Mucosa of stomach (tissue), 1 donor: ENCODE data around the gene TIRAP.

Experiments
- H3K27me3 ChIP-seq: one replicate; pipeline ENCODE4 v1.7.0; 2013; ENCODE audit warnings: mild to moderate bottlenecking, low read length; ENCODE audit not compliant: control insufficient read depth, insufficient read depth
- H3K36me3 ChIP-seq: one replicate; pipeline ENCODE4 v1.7.0; 2013; ENCODE audit warnings: low read length; ENCODE audit not compliant: control insufficient read depth, insufficient read depth
- H3K4me1 ChIP-seq: one replicate; pipeline ENCODE4 v1.7.0; 2013; ENCODE audit warnings: mild to moderate bottlenecking, low read length; ENCODE audit not compliant: control insufficient read depth, insufficient read depth
- H3K4me3 ChIP-seq: one replicate; pipeline ENCODE4 v1.7.0; 2013; ENCODE audit warnings: low read length
- H3K9ac ChIP-seq: one replicate; pipeline ENCODE4 v1.7.0; 2013; ENCODE audit warnings: mild to moderate bottlenecking, low read length, moderate library complexity
- H3K9me3 ChIP-seq: one replicate; pipeline ENCODE4 v1.7.0; 2013; ENCODE audit warnings: mild to moderate bottlenecking, low read length, moderate library complexity; ENCODE audit not compliant: control insufficient read depth
- donor health status: Pancreatic carcinoma.

Gene TIRAP

DNA sequence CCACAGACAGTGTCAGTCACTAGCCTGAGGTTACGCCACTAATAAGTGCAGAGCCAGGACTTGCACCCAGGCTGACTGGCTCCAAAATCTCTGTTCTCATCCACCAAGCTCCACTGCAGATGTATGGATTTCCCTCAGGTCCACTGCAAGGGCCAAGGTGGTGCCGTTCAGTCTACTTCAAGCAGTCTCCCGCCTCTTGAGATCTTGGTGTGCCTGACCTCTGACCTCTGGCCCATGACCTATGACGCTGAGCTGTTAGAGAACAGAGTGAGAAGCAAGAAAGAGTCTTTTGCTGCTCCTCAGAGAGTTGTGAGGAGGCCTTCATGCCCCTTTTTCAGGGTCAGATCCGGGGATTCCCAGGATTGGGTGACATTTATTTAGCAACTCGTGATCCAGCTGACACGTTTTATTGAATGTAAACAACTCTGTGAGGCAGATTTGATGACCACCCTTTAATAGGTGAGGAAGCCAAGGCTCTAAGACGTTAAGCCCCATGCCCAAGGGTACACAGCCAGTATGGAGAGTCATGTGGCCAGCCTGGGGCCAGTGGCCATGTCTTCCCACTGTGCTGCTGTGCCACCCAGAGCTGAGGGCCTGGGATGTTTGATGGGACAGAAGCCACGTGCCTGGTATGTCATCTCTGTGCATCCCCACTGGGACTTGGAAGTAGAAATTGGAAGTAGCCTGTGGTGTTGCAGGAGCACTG is 46.2 kb downstream of the TIRAP start:
- Histone ChIP-seq H3K9ac (no peak overlapping the region), H3K9me3 (no peaks in the 10 kb centered on the region), H3K36me3 (no peaks in the 10 kb centered on the region), H3K4me1 (no peaks in the 10 kb centered on the region), H3K27me3 (no peaks in the 10 kb centered on the region), H3K4me3 (no peak overlapping the region)

DNA sequence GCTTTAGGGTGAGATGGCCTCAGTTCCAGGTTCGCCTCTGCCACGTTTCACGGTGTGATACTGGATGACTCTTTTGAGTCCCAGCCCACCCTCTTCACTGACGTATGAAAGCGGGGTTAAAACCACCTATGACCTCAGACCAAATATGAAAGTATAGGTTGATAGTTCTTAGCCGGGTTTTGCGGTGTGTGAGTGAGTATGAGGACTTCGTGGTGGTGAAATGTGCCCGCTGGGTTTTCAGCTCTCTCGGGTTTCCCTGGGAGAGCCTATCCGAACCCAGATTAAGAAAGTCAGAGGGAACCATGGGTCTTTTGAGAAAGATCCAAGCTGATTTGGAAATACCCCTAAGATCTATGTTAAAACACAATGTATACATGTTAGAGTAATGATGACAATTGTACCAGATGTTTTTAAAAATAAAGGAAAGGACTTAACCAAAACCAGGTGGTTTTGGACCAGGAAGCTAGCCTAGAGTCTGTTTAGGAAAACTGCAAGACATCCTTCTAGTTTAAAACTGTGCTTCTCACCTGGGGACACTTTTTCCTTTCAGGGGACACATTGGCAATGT is 46.8 kb downstream of the TIRAP start:
- Histone ChIP-seq H3K4me1 (no peaks in the 10 kb centered on the region), H3K4me3 (no peak overlapping the region), H3K27me3 (no peaks in the 10 kb centered on the region), H3K9me3 (no peaks in the 10 kb centered on the region), H3K9ac (no peak overlapping the region), H3K36me3 (no peaks in the 10 kb centered on the region)

DNA sequence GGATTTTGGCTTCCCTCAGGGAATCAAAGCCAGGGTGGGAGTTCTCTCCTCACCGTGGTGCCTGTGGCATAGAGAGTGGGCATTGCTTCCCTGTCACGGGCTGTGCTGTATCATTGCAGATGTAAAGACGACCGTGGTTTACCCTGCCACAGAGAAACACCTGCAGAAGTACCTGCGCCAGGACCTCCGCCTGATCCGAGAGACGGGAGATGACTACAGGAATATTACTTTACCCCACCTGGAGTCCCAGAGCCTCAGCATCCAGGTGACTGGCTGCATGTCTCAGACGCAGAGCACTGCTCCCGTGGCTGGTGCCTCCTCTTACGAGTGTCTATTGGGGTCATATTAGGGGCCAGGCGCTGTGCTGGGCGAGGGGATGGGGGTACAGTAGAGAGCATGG is 48.4 kb downstream of the TIRAP start:
- H3K36me3 ChIP-seq: no peaks in the 10 kb centered on the region
- H3K9ac ChIP-seq: no peak overlapping the region
- H3K9me3 ChIP-seq: no peaks in the 10 kb centered on the region
- no peaks in the 10 kb centered on the region for H3K27me3 ChIP-seq
- H3K4me1 ChIP-seq: no peaks in the 10 kb centered on the region
- no peak overlapping the region for H3K4me3 ChIP-seq

DNA sequence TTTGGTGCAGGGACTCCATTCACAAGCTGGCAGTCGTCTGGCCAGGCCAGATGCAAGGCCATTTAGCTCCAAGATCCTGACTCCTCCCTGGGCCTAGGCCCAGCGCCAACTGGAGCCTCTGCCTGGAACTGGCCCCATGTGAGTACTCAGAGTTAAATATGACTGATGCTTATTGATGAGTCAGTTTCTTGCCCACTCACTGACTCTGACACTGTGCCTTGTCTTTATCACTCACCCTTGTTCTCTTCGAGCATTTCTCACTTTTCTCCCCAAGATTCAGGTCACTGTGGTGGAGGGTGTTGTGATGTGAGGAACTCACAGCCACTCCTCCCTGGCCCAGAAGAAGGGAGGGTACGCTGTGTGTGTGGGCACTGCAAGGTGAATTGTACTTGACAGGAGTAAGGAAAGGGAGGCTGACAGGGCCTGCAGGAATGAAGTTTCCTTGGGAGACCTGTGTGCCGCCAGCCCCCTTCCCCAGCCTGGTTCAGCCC is 49.4 kb downstream of the TIRAP start:
- no peak overlapping the region for H3K9ac ChIP-seq
- H3K4me3 ChIP-seq: no peak overlapping the region
- no peaks in the 10 kb centered on the region for H3K27me3 ChIP-seq
- no peaks in the 10 kb centered on the region for H3K36me3 ChIP-seq
- no peaks in the 10 kb centered on the region for H3K9me3 ChIP-seq
- H3K4me1 ChIP-seq: no peaks in the 10 kb centered on the region

- H3K27me3 ChIP-seq: no peaks in the 10 kb centered on the region
- no peak overlapping the region for H3K4me3 ChIP-seq
- H3K36me3 ChIP-seq: no peaks in the 10 kb centered on the region
- H3K9me3 ChIP-seq: no peaks in the 10 kb centered on the region
- H3K9ac ChIP-seq: no peak overlapping the region
- H3K4me1 ChIP-seq: no peaks in the 10 kb centered on the region
Observed at GRCh38 chr11:126333142-126333541, 50.2 kb downstream of the TIRAP start.

- Histone ChIP-seq H3K4me3 (no peak overlapping the region), H3K4me1 (peaks cover 7% of the 10 kb centered on the region), H3K36me3 (no peaks in the 10 kb centered on the region), H3K9me3 (no peaks in the 10 kb centered on the region), H3K27me3 (no peaks in the 10 kb centered on the region), H3K9ac (no peak overlapping the region)
Observed at GRCh38 chr11:126334659-126335462, 52.0 kb downstream of the TIRAP start.

DNA sequence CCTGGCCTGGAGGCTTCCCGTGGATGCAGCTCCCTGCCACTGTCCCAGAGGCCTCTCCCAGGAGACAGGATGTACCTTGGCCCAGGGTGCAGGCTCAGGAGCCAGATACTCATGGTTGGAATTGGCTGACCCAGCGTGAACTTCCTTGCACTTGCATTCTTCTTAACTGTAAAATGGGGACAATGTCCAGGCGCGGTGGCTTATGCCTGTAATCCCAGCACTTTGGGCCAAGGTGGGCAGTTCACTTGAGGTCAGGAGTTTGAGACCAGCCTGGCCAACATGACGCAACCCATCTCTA is 52.5 kb downstream of the TIRAP start:
- no peaks in the 10 kb centered on the region for H3K27me3 ChIP-seq
- no peaks in the 10 kb centered on the region for H3K36me3 ChIP-seq
- H3K4me3 ChIP-seq: no peak overlapping the region
- no peak overlapping the region for H3K9ac ChIP-seq
- no peaks in the 10 kb centered on the region for H3K9me3 ChIP-seq
- H3K4me1 ChIP-seq: peaks cover 7% of the 10 kb centered on the region

- no peaks in the 10 kb centered on the region for H3K36me3 ChIP-seq
- no peaks in the 10 kb centered on the region for H3K9me3 ChIP-seq
- no peaks in the 10 kb centered on the region for H3K27me3 ChIP-seq
- H3K9ac ChIP-seq: no peak overlapping the region
- no peak overlapping the region for H3K4me3 ChIP-seq
- peaks cover 7% of the 10 kb centered on the region for H3K4me1 ChIP-seq
Observed at GRCh38 chr11:126336138-126336541, 53.2 kb downstream of the TIRAP start.

DNA sequence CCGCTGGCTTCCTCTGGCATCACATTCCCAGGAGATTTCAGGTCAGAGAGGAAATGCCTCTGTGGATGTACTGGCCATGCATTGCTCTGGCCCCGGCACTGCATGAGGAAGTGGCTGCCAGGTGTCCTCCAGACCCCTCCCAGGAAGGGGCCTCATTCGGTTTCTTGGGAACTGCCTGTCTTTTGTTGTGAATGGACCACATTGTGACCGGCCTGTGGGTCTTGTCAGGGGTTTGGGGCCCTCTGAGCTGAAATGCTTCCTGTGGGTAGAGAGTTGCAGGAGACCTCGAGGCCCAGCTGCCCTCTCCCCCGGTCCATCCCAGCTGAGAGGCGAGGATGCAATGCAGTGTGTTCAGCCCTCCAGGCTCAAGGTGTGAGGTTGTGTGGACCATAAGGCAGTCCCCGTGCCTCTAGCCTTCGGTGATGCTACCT is 53.8 kb downstream of the TIRAP start:
- no peak overlapping the region for H3K4me3 ChIP-seq
- no peaks in the 10 kb centered on the region for H3K9me3 ChIP-seq
- peaks cover 7% of the 10 kb centered on the region for H3K4me1 ChIP-seq
- H3K36me3 ChIP-seq: no peaks in the 10 kb centered on the region
- H3K9ac ChIP-seq: no peak overlapping the region
- no peaks in the 10 kb centered on the region for H3K27me3 ChIP-seq

- Histone ChIP-seq H3K4me1 (peaks cover 7% of the 10 kb centered on the region), H3K9ac (no peak overlapping the region), H3K9me3 (no peaks in the 10 kb centered on the region), H3K36me3 (no peaks in the 10 kb centered on the region), H3K27me3 (no peaks in the 10 kb centered on the region), H3K4me3 (no peak overlapping the region)
Observed at GRCh38 chr11:126337126-126337473, 54.2 kb downstream of the TIRAP start.

DNA sequence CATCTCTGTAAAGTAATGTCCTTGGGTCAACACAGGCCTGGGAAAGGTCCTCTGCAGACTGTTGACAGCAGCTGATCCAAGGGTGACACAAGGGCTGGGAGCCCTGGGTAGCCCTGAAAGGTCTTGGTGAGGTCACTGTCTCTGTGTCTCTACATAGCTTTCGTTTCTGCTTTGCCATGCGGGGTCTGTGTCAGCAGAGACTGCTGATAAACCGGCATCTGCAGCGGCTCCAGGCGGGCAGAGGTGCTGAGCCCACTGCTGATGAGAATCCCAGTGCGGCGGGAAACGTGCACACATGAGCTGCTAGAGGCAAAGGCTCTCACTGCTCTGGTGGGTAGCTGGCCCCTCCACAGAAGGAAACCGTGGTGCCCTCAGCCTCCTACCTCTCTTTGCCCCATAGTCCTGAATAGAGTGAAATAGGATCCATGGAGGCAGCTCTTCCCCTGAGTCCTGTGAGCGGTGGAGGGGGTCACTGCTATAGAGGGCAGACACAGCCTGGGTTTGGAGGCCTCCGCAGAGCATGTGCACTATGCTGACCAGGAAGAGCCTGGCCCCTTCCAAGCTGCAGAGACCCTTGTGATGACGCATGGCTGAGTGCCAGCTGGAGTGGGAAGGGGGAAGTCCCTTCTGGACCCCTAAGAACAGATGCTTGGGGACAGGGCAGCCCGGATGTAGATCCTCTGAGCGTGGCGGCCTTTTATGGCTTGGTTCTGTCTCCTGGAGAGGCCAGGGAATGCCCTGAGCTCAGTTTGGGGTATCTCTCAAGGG is 54.8 kb downstream of the TIRAP start:
- Histone ChIP-seq H3K4me1 (peaks cover 7% of the 10 kb centered on the region), H3K36me3 (no peaks in the 10 kb centered on the region), H3K9ac (no peak overlapping the region), H3K9me3 (no peaks in the 10 kb centered on the region), H3K4me3 (no peak overlapping the region), H3K27me3 (no peaks in the 10 kb centered on the region)
